HG03159 (cell line): ENCODE measurements around the gene TSPAN9.

Experiments used
- ATAC-seq: cut with Tn5 transposase; IDR thresholded peaks from one replicate; pipeline ENCODE4 v1.9.1; 2021; ENCODE audit warnings: mild to moderate bottlenecking, moderate library complexity; ENCODE audit not compliant: unreplicated experiment

The TSPAN9 gene

DNA sequence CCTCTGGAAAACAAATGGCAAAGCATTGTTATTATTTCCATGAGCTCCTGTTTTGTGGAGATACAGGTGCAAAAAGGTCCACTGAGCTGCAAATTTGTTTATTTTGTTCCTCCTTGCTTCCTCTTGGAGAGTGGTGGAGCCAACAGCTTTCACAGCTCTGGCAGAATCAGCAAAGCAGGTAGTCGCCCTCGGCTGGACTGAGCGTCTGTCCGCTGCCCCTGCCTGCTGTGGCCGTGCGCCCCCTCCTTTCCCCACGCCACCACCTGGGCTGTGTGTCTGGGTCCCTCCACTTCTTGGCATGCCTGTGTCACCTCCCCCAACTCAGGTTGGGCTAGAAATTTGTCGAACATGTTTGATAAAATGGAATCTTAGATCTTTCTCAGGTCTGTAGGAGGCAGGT lies 188.2 kb downstream of the TSPAN9 start:
- no peak for ATAC-seq

DNA sequence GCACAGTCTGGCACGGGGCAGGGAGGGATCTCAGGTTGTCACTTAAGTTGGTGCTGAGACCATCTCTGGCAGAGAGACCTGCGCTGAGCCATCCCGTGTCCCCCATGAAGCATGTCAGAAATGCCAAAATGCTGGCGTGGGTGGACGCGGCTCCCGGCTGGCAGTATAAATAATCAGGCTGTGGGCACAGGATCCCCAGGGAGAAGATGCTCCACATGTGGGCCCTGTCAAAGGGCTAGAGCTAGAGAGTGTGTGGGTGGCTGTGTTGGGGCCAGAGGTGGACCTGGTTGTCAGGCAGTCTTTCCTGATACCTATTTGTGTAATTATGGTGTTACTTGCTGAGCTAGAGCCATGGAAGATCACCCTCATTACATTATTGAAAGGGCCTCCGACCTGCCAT lies 189.5 kb downstream of the TSPAN9 start:
- ATAC-seq, result no peak

DNA sequence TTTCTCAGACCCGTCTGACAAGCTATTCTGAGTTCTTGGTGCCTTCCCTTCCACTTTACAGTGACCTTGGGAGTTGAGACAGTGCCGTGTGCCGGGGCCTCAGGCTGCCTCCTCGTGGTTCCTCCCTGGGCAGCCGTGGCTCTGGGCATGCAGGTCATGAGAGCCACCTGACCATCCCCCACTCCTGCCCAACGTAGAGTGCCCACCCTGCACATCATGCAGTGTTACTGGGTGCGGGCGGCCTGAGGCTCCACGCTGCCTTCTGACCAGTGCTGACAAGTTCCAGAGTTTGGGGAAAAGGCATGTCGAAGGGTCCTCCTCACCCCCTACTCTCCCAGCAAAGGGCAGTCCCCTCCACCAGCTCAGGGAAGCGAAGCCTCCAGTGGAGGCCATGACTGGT lies 190.5 kb downstream of the TSPAN9 start:
- no peak for ATAC-seq

DNA sequence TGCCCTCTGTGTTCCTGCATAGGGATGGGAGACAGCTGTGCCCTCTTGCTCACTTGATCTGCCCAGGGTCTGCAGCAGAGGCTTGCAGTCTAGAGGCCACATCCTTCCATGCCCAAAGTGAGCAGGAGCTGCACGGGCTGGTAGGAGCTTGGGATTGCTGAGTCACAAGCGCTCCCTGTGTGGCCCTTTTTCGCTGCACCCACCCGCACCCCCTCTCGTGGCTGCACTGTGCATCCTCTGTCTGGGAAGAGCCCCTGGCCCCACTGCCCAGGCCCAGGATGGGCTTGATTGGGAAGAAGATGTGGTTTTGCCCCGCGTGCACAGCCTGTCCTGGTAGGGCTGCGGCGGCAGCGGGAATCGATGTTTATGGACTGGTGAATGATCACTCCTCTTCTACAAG lies 192.4 kb downstream of the TSPAN9 start:
- no peak for ATAC-seq

DNA sequence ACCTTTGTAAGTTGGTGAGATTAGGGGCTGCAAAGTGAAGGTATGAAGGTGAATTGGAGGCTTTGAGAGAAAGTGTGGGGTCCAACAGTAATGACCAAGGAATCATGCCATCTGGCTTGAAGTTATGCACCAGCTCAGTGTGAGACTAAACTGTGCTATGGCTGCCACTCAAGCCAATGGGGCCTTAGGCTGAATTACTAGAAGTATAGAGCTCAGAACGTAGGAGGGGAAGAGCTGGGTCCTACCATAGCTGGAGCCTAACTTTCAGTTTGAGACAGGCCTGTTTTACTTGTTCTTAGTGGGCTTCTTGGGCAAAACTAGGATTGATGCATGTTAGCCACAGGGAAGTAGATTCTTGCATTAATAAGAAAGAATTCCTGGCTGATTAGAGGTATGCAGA lies 194.0 kb downstream of the TSPAN9 start:
- ATAC-seq, result no peak

DNA sequence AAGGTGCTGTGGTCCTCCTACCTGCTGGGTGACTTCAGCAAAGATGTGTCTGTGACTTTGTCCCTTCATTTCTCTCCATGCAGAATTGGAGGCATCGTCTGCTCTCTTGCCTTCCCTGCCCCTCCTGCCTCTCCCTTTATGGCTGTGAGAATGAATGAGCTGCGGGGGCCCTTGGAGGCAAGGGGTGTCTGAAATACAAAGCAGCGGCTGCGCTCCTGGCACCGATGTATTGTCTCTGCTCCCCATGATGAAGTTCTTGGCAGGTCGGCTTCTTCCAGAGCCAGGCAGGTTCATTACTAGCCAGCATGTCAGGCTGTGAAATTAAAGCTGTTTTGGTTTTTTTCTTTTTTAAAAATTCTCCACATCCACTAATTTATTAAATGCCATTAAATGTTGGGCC lies 194.5 kb downstream of the TSPAN9 start:
- ATAC-seq, result no peak

DNA sequence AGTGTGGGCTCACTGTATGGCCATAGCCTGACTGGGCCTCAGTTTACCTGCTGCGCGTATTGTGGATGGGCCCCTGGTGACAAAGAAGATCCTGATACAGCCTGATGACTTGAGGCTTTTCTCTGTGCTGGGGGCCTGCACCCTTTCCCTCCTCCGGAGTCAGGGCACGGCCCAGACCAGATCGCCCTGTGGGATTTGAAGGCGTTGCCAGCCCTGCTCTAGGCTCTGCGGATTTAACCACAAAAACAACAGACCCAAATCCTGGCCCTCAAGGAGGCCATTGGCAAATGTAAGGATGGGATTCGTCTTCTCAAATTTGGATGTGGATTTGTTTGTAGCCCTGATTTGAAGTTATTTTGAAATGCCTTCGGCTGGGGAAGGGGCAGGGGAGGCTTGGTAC lies 195.8 kb downstream of the TSPAN9 start:
- ATAC-seq, result no peak

DNA sequence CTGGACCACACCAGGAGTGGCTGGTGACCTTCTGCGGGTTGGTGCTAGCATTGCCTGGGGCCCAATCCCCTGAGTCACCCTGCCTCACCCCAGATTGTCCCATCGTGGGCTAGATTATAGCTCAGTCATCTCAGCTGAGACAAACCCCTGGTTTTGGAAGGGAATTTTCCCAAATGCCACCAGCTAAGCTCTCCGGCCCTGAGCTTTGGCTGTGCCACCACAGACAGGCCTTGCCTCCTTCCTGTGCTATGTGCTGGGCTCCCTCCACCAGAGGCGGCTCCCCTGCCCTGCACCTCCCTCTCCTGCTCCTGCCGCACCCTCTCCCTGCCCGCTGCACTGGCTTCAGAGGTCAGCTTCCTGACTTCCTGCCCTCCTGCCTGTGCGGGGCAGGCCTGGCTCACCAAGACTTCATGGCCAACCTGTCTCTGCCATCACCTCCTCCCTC lies 196.3 kb downstream of the TSPAN9 start:
- ATAC-seq, result no peak

DNA sequence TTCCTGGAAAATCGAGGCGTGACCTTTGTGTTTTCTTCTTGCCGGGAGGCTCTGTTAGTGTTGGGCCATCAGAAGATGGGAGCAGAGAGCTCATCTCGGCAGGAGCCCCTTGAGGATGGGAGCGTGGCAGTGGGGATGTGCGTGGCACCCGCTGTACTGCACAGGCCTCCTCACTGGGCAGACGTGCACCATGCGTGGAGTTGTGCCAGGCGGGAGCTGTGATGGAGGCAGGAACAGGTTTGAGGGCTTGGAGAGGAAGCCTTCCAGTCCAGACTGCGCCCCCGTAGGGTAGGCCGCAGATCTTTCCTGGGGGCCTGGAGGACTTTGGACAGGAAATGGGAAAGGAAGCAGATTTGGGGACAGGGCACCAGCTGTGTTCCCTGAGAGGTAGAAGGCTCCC lies 197.5 kb downstream of the TSPAN9 start:
- ATAC-seq, result no peak

DNA sequence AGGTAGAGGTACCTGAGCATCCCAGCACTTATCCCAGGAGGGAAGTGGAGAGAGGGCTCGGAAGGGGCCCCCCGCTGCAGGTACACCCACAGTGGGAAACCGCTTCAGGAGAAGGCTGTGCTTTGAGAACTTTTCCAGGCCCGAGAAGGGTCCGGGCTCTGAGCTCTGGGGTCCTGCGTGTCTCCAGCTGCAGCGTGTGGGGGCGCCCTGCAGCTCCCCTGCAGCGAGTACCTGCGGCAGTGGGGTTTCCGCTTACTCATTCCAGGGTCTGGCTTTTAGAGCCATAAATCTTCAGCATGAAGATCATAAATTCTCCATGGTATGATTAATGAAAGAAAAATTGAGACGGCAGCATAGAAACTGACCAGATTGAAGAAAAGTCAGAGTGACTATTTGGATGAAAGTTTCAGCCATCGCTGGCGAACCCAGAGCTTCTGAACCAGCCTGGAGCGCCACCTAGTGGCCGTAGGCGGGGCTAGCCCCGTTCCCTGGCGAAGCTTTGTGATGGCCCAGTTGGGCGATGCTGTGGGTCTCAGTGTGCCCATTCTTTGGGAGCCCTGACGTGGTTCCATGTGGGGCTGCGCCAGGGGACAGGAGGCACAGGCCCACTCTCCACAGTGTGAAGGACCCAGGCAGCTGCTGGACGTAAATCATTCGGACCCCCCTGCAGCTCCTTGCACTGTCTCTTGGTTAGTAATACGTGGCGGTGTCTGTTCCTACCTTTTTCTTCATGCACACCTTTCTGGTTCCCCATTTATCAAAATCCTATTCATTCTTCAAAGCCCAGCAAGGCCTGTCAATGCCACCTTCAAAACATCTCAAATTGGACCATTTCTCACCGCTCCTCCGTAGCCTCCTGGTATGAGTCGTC lies 198.2 kb downstream of the TSPAN9 start:
- peak; percentile 56 for ATAC-seq

DNA sequence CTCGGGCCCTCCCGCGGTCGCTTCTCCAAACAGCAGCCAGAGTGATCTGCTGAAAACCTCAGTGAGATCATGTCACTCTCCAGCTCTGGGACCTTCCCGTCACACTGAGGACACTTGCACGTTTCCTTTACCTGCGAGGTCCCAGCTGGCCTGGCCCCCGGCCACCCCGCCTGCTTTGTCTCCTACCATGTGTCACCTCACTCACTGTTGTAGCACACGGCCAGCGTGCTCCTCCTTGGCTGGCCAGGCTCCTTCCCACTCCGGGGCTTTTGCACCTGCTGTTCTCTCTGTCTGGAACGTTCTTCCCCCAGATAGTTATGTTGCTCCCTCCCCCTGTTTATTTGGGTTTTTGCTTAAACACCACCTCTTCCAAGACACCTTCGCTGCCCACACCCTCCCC lies 199.0 kb downstream of the TSPAN9 start:
- ATAC-seq, result no peak

DNA sequence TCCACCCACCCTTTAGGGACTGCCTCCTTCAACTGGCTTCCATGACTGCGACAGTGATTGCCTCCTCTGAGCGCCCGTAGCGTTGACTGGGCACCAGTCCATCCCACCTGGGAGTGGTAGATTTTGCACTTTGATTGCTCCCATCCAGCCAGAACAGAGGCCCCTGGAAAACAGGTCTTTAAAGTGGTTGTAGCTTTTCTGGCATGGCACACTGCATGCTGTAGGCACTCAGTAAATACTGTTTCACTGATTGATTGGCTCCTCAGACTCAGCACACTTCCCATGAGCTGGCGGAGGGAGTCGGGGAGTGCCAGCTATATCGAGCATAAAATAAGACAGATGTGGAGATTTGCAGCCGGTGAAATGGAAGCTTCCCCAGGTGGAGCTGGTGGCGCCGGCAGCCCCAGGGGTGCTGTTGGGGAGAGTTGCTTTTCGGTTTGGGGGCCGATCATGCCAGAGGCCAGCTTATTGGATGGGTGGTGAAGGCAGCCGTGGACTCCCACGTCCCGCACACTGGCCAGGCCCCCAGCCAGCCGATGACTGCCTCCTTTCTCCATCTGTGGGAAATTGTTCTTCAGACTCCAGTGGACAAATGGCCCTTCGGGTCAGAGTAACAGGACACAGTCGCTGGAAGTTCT lies 200.2 kb downstream of the TSPAN9 start:
- no peak for ATAC-seq

DNA sequence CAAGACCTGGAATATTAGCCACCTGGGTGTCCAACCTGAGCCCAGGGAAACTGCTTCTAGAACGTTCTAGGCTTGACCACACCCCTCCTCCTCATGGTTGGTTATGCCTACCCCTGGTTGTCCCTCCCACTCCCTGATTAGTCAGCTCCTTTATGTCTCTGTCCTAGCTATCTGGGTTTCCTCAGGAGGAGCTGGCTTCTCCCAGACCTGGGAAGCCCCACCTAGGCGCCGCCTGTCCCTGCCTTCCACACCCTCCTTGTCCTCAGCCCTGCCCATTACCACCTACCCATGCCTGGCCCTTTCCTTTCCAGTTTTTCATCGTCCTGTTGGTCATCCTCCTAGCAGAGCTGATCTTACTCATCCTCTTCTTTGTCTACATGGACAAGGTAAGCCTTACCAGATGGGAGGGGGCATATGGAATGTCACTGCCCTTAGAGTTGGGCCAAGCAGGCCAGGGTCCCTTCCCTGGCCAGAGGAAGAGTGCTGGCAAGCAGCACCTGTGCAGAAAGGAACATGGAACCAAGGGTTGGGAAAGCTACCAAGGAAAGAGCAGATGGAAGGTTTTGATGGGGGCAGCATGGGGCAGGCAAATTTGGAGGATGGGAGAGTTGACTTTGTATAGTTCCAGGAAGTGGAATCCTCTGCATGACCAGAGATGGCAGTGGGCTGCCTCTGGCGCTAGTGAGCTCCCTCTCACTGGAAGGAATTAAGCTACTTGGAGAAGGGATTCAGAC lies 201.7 kb downstream of the TSPAN9 start:
- ATAC-seq, result no peak

DNA sequence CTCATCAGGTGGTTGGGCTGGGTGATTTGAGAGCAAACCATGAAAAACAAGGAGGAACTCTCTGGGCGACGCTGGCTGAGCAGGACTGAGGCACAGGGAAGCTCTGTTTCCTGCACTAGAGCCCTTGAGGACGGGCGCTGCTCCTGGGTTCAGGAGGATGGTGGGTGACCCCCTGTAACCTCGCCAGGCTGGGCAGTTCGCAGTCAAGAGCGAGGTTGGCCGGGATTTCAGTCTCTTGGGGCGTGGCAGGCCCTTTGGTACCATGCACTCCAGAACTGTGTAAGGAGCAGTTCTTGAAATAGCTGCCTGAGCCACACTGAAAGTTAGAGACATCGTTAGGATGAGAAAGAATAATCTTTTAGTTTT lies 202.2 kb downstream of the TSPAN9 start:
- no peak for ATAC-seq

DNA sequence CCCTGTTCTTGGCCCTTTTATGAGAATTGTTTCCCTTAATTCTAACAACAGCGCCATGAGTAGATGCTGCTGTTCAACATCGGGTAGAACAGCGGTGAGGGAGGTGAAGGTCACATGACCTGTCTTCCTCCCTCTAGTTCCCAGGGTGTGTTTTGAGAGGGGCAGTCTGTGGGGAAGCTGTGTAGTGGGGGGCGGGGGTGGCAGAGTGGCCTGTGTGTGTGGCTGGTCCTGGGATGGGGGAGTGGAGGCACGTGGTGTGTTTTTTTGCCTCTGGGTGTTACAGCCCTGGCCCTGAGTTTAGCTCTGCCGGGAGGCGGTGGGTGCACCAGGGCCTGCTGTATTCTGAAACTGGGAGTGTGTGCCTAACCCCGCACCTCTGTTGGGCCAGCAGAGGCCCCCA lies 202.7 kb downstream of the TSPAN9 start:
- no peak for ATAC-seq

DNA sequence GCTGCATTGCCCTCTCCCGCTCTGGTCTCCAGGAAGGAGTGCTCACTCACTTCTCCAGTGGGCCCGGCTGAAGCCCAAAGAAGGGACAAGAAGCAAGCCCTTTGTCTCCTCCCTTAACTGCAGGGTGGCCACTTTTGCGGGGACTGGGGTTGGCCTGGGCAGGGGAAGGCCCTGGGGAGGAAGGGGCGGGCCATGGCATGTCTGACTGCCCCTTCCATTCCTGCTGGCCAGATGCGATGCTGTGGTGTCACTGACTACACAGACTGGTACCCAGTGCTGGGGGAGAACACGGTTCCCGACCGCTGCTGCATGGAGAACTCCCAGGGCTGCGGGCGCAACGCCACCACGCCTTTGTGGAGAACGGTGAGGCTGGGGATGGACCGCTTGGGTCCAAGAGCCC lies 203.8 kb downstream of the TSPAN9 start:
- no peak for ATAC-seq

DNA sequence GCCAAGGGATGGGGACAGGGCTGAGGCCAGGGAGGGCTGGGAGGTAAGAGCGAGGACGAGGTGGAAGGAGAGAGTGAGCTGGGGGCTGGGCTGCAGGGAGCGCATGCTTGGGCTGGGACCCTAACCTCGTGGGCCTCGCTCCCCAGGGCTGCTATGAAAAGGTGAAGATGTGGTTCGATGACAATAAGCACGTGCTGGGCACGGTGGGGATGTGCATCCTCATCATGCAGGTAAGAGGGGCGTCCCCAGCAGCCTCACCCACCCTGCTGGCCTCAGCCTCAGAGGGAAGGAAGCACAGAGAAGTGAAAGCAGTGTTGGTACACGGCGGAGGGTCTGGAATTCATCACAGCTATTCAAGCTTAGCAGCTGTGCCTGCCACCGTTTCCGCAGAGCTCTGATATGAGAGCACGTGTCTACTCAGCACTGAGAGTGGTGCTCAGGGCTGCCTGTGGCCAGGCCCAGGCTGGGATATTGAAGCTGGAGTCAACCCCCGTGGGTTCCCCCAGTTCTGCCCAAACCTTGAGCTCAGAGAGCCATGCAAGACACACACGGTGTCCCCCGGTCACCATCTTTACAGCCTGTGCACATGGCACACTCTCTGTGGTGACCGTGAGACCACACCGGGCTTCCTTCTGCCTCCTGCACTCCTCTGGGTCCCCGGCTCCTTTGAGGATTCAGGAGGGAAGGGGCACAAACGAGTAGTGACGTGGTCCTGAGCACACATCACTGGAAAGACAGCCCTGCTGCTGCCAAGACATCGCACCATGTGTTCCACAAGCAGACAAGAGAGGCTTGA lies 204.6 kb downstream of the TSPAN9 start:
- ATAC-seq, result no peak

DNA sequence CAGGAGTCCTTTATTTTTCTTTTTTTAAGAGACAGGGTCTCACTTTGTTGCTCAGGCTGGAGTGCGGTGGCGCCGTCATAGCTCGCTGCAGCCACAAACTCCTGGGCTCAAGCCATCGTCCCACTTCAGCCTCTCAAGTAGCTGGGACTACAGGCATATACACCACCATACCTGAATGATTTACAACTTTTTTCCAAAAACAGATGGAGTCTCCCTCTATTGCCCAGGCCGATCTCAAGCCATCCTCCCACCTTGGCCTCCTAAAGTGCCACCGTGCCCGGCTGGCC lies 205.1 kb downstream of the TSPAN9 start:
- no peak for ATAC-seq

DNA sequence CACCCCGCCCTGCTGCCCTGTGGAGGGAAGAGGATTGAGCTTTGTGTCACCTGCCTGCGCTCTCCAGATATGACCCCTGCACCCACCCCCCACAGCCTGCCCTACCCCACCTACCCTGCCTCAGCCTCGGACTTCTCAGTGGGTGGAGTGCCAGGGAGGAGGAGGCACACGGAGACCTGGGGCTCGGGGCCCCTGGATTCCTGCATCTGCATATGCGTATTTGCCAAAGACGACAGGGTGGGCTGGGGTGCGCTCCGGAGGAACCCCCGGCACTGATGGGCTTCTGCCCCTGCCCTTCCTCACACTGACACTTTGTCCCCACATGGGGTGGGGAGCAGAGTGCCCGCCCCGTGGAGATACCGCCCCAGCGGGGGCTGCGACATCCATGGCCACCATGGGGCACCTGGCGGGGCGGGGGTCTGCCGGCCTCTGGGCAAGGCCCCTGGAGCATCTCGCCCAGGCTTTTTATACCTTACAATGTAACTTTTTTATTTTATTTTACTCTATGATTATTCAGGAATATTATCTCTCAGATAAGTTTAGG lies 206.0 kb downstream of the TSPAN9 start:
- no peak for ATAC-seq

DNA sequence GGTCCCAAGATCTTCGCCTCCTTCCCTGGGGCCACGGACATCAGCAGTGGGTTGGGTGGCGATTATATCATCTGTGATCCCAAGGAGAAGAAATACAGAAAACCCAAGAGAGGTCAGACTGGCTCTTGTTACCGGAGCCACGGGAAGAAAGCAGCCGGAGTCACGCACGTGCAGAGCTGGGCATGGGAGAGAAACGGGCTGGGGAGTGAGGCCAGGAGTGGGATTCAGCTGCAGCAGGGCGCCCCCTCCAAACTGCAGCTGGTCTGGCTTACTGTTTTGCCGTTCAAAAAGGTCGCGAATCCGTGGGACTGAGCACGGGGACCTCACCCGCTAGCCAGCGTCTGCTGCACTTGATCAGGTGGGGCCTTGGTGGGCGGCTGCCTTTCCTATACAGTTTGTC lies 207.2 kb downstream of the TSPAN9 start:
- ATAC-seq, result no peak

DNA sequence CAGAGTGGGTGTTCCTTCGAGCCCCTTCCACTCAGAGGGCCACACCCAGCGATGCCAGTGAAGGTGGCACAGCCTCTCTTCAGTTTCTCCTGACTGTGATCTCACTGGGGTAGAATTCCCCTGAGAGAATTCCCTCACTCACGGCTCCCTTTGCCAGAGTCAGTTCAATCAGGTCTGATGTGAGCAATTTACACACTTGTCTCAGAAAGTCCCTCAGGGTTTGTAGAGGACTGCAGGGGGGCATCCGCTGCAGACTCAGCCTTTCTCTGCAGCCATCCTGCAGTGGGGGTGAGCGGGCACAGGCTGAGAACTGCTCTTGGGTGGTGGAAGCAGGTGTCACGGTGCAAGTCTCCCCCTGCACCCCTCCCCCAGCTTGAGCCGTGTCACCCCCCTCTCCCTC lies 208.4 kb downstream of the TSPAN9 start:
- ATAC-seq, result no peak
